ENCODE results near the gene ZXDC.

The ZXDC gene

GRCh38 chr3:126419886-126420786 is 55.6 kb downstream of the ZXDC start:
- ChIA-PET CTCF (no interaction called here), POLR2A (no interaction called here)
- DNase-seq (ENCODE audit: low read depth, low spot score) = no peak
- no peak for TF ChIP-seq CTCF (IDR thresholded peaks at IDR 0.05; ENCODE audit: insufficient read depth, low read length, missing control alignments)
- H3K4me3 ChIP-seq (ENCODE audit: low read depth, low read length) = no peak overlapping the region

GRCh38 chr3:126419151-126419703 is 56.5 kb downstream of the ZXDC start:
- ChIA-PET POLR2A (no interaction called here), CTCF (no interaction called here)
- no peak for DNase-seq (ENCODE audit: low read depth, low spot score)
- H3K4me3 ChIP-seq (ENCODE audit: low read depth, low read length) = no peak overlapping the region
- no peak for TF ChIP-seq CTCF (IDR thresholded peaks at IDR 0.05; ENCODE audit: insufficient read depth, low read length, missing control alignments)

GRCh38 chr3:126418661-126419131 is 57.0 kb downstream of the ZXDC start:
- no peak for DNase-seq (ENCODE audit: low read depth, low spot score)
- H3K4me3 ChIP-seq (ENCODE audit: low read depth, low read length) = no peak overlapping the region
- TF ChIP-seq CTCF (IDR thresholded peaks at IDR 0.05; ENCODE audit: insufficient read depth, low read length, missing control alignments) = no peak
- POLR2A ChIA-PET = no interaction called here
- CTCF ChIA-PET = no interaction called here

- H3K4me3 ChIP-seq (ENCODE audit: low read depth, low read length) = no peak overlapping the region
- ChIA-PET CTCF (no interaction called here), POLR2A (no interaction called here)
- TF ChIP-seq CTCF (IDR thresholded peaks at IDR 0.05; ENCODE audit: insufficient read depth, low read length, missing control alignments) = no peak
- no peak for DNase-seq (ENCODE audit: low read depth, low spot score)
Observed at GRCh38 chr3:126417981-126418530, 57.6 kb downstream of the ZXDC start.

GRCh38 chr3:126417515-126417914 is 58.2 kb downstream of the ZXDC start:
- no peak overlapping the region for H3K4me3 ChIP-seq (ENCODE audit: low read depth, low read length)
- ChIA-PET POLR2A (no interaction called here), CTCF (no interaction called here)
- no peak for DNase-seq (ENCODE audit: low read depth, low spot score)
- no peak for TF ChIP-seq CTCF (IDR thresholded peaks at IDR 0.05; ENCODE audit: insufficient read depth, low read length, missing control alignments)

- ChIA-PET CTCF (interaction anchor here (1.4 kb wide), 1 partner anchor 9 kb away, joined by 4 read pairs; no protein-coding TSS in a partner anchor), POLR2A (interaction anchor here (0.6 kb wide), 1 partner anchor 179 kb away, joined by 3 read pairs; no protein-coding TSS in a partner anchor)
- DNase-seq (ENCODE audit: low read depth, low spot score) = no peak
- H3K4me3 ChIP-seq (ENCODE audit: low read depth, low read length) = no peak overlapping the region
- no peak for TF ChIP-seq CTCF (IDR thresholded peaks at IDR 0.05; ENCODE audit: insufficient read depth, low read length, missing control alignments)
Observed at GRCh38 chr3:126416943-126417342, 58.7 kb downstream of the ZXDC start.

Measured in AG04449 (cell line).